BE2C (cell line): ENCODE results near the gene C10orf95.
A peak's percentile ranks its signal among the peaks of the same experiment; 100 is the strongest.
"Not testable (repeated sequence)": the region's sequence is repeated elsewhere in the genome, so short reads cannot be mapped to it uniquely, and the experiment has no call there.

Source experiments
- DNase-seq: peaks from one replicate; pipeline ENCODE4 v3.0.0-alpha.2; 2020
- H3K27me3 ChIP-seq: fragments of 250-450 bp; sonication (Bioruptor Pico); 2 replicates; pipeline ENCODE4 v1.5.1; 2020; ENCODE audit warnings: mild to moderate bottlenecking
- H3K36me3 ChIP-seq: fragments of 250-450 bp; sonication (Bioruptor Pico); 2 replicates; pipeline ENCODE4 v1.5.1; 2020; ENCODE audit warnings: mild to moderate bottlenecking
- H3K4me1 ChIP-seq: fragments of 250-450 bp; sonication (Bioruptor Pico); 2 replicates; pipeline ENCODE4 v1.5.1; 2020
- H3K4me3 ChIP-seq: 2 replicates; pipeline ENCODE4 v1.5.1; 2011; ENCODE audit warnings: low read depth, low read length
- H3K9me3 ChIP-seq: fragments of 250-450 bp; sonication (Bioruptor Pico); 2 replicates; pipeline ENCODE4 v1.5.1; 2020
- CTCF ChIP-seq: IDR thresholded peaks from 2 replicates; pipeline ENCODE4 v1.5.1; 2012; ENCODE audit warnings: mild to moderate bottlenecking, low read depth, low read length

Gene C10orf95

DNA sequence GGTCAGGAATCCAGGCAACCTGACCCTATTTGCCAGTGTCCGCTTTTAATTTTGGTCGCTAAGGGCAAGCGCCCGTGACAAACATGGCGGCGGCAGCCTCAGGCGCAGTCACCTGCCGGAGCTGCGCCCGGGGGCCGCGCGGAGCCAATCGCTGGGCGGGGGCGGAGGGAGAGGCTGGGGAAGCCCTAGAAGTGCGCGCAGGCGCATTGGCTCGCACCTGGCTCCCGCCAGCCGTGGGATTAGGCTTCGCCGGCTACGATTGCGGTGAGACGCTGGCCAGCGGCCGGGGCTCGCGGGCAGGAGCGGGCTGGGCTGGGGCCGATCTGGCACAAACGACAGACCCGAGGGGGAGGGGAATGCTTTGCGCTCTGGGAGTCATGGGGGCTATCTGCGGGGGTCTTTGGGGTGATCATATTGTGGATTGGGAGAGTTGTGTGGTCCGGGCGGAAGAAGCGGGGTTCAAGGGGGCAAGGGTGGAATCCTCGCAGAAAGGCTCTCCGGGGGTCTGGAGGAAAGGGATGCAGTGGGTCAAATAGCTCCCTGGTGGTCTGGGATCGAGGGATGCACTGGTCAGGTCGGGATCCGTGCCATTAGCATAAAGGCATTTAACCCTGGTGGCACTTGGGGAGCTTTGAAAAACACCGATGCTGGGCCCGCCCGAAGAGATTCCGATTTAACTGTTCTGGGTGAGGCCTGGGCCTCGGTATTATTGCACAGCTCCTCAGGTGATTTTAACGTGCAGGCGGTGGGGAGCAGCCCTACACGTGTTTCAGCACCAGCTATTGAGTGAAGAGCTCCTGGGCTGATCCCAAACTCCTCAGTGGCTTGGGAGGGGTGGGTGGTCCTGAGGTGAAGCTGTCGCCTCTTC is 10.1 kb upstream of the C10orf95 start:
- peak overlapping the region; percentile 83 for H3K4me3 ChIP-seq
- no peaks in the 10 kb centered on the region for H3K27me3 ChIP-seq
- DNase-seq, result peak; percentile 94
- H3K9me3 ChIP-seq, result no peaks in the 10 kb centered on the region
- TF ChIP-seq CTCF, result no peak
- no peaks in the 10 kb centered on the region for H3K36me3 ChIP-seq
- H3K4me1 ChIP-seq, result no peaks in the 10 kb centered on the region; the same call in 1 of the 2 replicates

GRCh38 chr10:102460836-102461186 is 9.5 kb upstream of the C10orf95 start:
- H3K4me1 ChIP-seq, result no peaks in the 10 kb centered on the region; the same call in 1 of the 2 replicates
- no peaks in the 10 kb centered on the region for H3K9me3 ChIP-seq
- TF ChIP-seq CTCF, result no peak

GRCh38 chr10:102458656-102459055 is 7.3 kb upstream of the C10orf95 start:
- H3K4me3 ChIP-seq, result no peak overlapping the region
- TF ChIP-seq CTCF, result no peak
- no peak for DNase-seq
- H3K27me3 ChIP-seq, result no peaks in the 10 kb centered on the region
- H3K36me3 ChIP-seq, result no peaks in the 10 kb centered on the region
- H3K4me1 ChIP-seq, result no peaks in the 10 kb centered on the region; the same call in 1 of the 2 replicates
- H3K9me3 ChIP-seq, result no peaks in the 10 kb centered on the region

More at GRCh38 chr10:102460836-102461186, 9.5 kb upstream of the C10orf95 start:
- DNase-seq, result no peak
- peak overlapping the region; percentile 83 for H3K4me3 ChIP-seq
- H3K36me3 ChIP-seq, result no peaks in the 10 kb centered on the region
- H3K27me3 ChIP-seq, result no peaks in the 10 kb centered on the region

DNA sequence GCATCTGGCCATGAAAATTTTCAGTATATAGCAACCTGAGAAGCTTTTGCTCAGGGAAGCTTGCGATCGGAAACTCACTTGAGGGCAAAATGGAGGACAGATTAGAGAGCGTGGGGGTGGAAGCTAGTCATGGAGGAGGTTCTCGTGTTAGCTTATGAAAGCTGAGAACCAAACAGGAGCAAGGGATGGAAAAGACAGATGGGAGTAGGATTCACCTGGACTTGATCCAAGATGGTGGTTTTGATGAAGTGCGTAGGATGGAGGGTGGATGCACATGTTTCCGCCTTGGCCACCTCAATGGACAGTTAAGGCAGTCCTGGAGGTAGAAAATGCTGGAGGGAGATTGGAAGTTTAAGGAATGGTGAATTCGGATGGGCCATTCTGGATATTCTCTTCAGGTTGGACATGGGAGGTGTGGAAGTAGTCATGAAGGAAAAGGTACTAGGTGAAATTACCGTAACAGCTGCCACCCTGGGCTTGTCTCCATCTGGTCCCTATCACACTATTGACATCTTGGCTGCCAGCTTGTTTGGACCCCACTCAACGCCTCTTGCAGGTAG is 6.3 kb upstream of the C10orf95 start:
- H3K27me3 ChIP-seq, result no peaks in the 10 kb centered on the region
- TF ChIP-seq CTCF, result no peak
- no peaks in the 10 kb centered on the region for H3K9me3 ChIP-seq
- DNase-seq, result no peak
- H3K36me3 ChIP-seq, result no peaks in the 10 kb centered on the region
- H3K4me1 ChIP-seq, result no peaks in the 10 kb centered on the region; the same call in 1 of the 2 replicates
- H3K4me3 ChIP-seq, result no peak overlapping the region

DNA sequence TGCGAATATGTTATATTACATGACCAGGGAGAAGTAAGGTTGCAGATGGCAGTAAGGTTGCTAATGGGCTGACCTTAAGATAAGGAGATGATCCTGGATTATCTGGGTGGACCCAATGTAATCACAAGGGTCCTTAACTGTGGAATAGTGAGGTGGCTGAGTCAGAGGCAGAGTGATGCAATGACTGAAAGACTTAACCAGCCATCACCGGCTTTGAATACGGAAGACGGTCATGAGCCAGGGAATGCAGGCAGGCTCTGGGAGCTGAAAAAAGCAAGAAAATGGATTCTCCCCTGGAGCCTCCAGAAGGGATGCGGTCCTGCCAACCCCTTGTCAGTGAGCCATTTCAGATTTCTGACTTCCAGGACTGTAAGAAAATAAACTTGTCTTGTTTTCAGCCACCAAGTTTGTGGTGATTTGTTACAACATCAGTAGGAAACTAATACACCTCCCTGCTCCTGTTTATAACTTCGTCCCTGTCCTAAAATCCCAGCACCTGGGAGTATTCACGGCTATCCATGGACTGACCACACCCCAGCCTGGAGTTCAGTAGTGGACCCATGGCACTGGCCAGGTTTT is 4.6 kb upstream of the C10orf95 start:
- DNase-seq, result no peak
- H3K4me3 ChIP-seq, result no peak overlapping the region
- no peaks in the 10 kb centered on the region for H3K27me3 ChIP-seq
- TF ChIP-seq CTCF, result no peak
- no peaks in the 10 kb centered on the region for H3K9me3 ChIP-seq
- H3K4me1 ChIP-seq, result no peaks in the 10 kb centered on the region
- H3K36me3 ChIP-seq, result no peaks in the 10 kb centered on the region

DNA sequence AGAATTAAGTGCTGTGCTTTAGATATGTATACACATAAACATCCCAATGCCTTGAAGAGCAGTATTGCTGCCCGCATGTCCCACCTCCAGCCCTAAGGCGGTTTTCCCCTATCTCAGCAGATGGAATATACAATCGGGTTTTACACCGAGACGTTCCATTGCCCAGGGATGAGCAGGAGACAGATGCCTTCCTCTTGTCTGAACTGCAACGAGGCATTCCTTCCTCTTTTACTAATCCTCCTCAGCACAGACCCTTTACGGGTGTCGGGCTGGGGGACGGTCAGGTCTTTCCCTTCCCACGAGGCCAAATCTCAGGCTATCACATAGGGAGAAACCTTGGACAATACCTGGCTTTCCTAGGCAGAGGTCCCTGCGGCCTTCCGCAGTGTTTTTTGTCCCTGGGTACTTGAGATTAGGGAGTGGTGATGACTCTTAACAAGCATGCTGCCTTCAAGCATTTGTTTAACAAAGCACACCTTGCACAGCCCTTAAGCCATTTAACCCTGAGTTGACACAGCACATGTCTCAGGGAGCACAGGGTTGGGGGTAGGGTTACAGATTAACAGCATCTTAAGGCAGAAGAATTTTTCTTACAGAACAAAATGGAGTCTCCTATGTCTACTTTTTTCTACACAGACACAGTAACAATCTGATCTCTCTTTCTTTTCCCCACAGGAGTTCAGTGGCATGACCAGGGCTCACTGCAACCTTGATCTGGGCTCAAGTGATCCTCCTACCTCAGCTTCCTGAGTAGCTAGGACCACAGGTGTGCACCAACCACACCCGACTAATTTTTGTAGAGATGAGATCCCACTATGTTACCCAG is 3.5 kb upstream of the C10orf95 start:
- not testable (repeated sequence) for H3K36me3 ChIP-seq, DNase-seq

More for the DNA sequence above, 3.5 kb upstream of the C10orf95 start:
- H3K4me1 ChIP-seq, H3K9me3 ChIP-seq, H3K4me3 ChIP-seq, H3K27me3 ChIP-seq: not testable (repeated sequence)
